ENCODE data around the gene AFDN.

Gene AFDN

GRCh38 chr6:167993831-167994230 is 167.1 kb downstream of the AFDN start:
- no peak for DNase-seq (ENCODE audit: low read depth)
- TF ChIP-seq, protein P1, sequence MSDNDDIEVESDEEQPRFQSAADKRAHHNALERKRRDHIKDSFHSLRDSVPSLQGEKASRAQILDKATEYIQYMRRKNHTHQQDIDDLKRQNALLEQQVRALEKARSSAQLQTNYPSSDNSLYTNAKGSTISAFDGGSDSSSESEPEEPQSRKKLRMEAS (IDR thresholded peaks at IDR 0.05; ENCODE audit: low read depth, low read length), result no peak
- TF ChIP-seq CTCF (IDR thresholded peaks at IDR 0.05; ENCODE audit: low read depth, low read length) (no peak), MYC (IDR thresholded peaks at IDR 0.05; ENCODE audit: low read depth, low read length) (no peak), POLR2A (IDR thresholded peaks at IDR 0.05; ENCODE audit: extremely low read depth, insufficient read length) (no peak)
- no peak overlapping the region for H3K4me3 ChIP-seq (ENCODE audit: low read depth, low read length)

DNA sequence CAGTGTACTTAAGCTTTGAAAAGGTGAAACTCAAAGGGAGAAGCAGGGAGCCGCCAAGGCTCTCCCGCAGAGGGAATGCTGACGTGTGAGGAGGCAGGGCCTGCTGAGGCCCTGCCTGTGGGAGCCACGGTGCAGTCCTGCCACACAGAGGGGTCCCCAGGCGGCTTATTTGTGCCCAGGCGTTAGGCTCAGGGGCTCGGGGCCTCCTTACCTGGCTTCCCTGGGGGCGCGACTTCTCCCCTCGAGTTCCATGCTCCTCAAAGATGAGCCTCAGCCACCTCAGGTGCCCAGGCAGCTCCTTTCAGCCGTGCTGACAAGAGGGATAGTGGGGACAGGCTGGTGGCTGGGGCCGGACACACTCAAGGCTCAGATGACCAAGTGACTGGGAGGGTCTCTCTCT is 168.6 kb downstream of the AFDN start:
- no peak for DNase-seq (ENCODE audit: low read depth)
- no peak overlapping the region for H3K4me3 ChIP-seq (ENCODE audit: low read depth, low read length)
- no peak for TF ChIP-seq MYC (IDR thresholded peaks at IDR 0.05; ENCODE audit: low read depth, low read length)
- no peak for TF ChIP-seq CTCF (IDR thresholded peaks at IDR 0.05; ENCODE audit: low read depth, low read length)
- TF ChIP-seq POLR2A (IDR thresholded peaks at IDR 0.05; ENCODE audit: extremely low read depth, insufficient read length), result no peak
- TF ChIP-seq, protein P1 (IDR thresholded peaks at IDR 0.05; ENCODE audit: low read depth, low read length), result no peak

GRCh38 chr6:167995731-167996151 is 169.0 kb downstream of the AFDN start:
- DNase-seq (ENCODE audit: low read depth), result no peak
- TF ChIP-seq, protein P1 (IDR thresholded peaks at IDR 0.05; ENCODE audit: low read depth, low read length), result no peak
- no peak for TF ChIP-seq CTCF (IDR thresholded peaks at IDR 0.05; ENCODE audit: low read depth, low read length)
- TF ChIP-seq POLR2A (IDR thresholded peaks at IDR 0.05; ENCODE audit: extremely low read depth, insufficient read length), result no peak
- no peak for TF ChIP-seq MYC (IDR thresholded peaks at IDR 0.05; ENCODE audit: low read depth, low read length)
- H3K4me3 ChIP-seq (ENCODE audit: low read depth, low read length), result no peak overlapping the region

GRCh38 chr6:167996424-167997199 is 169.9 kb downstream of the AFDN start:
- H3K4me3 ChIP-seq (ENCODE audit: low read depth, low read length), result no peak overlapping the region
- peak; percentile 11 for DNase-seq (ENCODE audit: low read depth)
- TF ChIP-seq CTCF (IDR thresholded peaks at IDR 0.05; ENCODE audit: low read depth, low read length) (no peak), MYC (IDR thresholded peaks at IDR 0.05; ENCODE audit: low read depth, low read length) (no peak), POLR2A (IDR thresholded peaks at IDR 0.05; ENCODE audit: extremely low read depth, insufficient read length) (no peak)
- TF ChIP-seq, protein P1 (IDR thresholded peaks at IDR 0.05; ENCODE audit: low read depth, low read length), result no peak

DNA sequence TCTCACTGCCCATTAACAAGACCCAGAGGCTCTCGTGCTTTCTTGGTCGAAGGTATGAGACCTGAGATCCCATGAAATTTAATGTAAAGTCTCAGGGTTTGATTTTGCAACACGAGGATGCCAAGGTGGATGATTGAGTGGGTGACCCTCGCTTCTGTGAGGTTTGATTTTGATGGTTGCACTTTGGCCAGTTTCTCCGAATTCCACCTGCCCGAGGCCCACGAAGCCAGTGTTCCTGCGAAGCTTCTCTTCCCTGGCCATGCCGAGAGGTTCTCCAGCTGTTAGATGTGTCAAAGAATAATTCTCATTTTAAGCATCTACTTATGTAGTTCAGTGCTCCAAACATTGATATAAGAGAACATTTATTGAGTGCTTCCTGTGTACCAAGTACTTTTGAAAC is 170.9 kb downstream of the AFDN start, which contains the start of gene KIF25:
TSS of gene KIF25 (plus strand) at position 30 of the 400 bp plus-strand sequence. CDS start 31,915 bp downstream, outside the sequence.
- DNase-seq (ENCODE audit: low read depth), result no peak
- TF ChIP-seq, protein P1 (IDR thresholded peaks at IDR 0.05; ENCODE audit: low read depth, low read length), result no peak
- no peak for TF ChIP-seq MYC (IDR thresholded peaks at IDR 0.05; ENCODE audit: low read depth, low read length)
- TF ChIP-seq CTCF (IDR thresholded peaks at IDR 0.05; ENCODE audit: low read depth, low read length), result no peak
- TF ChIP-seq POLR2A (IDR thresholded peaks at IDR 0.05; ENCODE audit: extremely low read depth, insufficient read length), result no peak
- H3K4me3 ChIP-seq (ENCODE audit: low read depth, low read length), result no peak within 1 kb of the TSS
